GM18520 (cell line): Measurements from ENCODE around the gene MRPL30.
"Not testable (repeated sequence)": the region's sequence is repeated elsewhere in the genome, so short reads cannot be mapped to it uniquely, and the experiment has no call there.

Experiments used
- ATAC-seq: cut with Tn5 transposase; IDR thresholded peaks from one replicate; pipeline ENCODE4 v1.9.1; 2021; ENCODE audit not compliant: unreplicated experiment

MRPL30 gene

DNA sequence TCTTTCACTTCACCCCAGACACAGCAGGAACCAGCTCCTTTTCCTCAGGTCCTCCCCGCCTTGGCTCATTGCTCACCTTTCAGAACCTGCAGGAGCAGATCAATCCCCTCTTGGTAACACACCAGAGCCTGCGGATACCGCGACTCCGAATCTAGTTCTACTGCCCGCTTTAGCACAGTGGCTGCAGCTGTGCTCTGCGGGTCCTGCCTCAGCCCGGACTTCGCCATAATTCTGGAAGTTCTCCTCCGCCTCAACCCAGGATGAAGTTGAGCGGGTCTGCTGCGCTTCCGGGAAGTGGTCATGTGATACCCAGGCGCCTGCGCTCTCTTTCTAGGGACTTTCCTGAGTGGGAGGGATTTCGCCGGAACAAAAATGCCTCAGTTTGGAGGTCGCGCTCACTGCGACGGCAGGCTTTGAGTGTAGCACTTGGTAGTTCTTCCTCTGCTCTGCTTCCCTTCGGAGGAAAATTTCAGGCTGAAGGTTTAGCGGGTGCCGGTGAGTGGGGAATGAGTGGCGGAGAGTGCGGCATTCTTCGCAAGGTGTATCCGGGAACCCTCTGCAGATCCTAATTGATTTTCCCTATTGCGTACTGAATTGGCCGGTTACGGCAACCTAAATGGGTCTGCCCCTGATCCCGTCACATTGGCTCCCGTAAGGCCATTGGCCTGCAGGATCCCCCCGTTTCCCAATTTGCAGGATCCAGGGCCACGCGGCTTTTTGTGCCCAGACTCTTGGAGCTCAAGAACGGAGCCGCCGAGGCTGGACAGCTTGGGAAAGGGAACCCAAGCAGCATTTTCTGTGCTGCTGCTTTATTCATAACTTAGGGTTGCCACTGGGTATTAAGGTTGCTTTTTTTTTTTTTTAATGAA is at the start of gene MRPL30, which contains the start of gene MITD1:
MRPL30 (plus strand) TSS at position 430 of the 869 bp plus-strand sequence. CDS start 5,020 bp downstream, outside the sequence.
MITD1 (minus strand) TSS at position 304 of the 869 bp plus-strand sequence; CDS start at position 227, 77 bp downstream.
- peak; percentile 91 for ATAC-seq

DNA sequence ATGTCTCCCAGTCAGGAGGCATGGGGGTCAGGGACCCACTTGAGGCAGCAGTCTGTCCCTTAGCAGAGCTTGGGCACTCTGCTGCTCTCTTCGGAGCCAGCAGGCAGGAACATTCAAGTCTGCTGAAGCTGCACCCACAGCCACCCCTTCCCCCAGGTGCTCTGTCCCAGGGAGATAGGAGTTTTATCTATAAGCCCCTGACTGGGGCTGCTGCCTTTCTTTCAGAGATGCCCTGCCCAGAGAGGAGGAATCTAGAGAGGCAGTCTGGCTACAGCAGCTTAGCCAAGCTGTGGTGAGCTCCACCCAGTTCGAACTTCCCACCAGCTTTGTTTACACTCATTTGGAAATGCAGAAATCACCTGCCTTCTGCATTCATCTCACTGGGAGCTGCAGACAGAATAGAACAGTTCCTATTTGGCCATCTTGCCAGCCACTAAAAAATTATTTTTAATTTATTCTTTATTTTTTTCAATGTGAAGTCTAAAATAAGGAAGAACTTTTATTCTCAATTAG is 45.9 kb upstream of the MRPL30 start:
- not testable (repeated sequence) for ATAC-seq

DNA sequence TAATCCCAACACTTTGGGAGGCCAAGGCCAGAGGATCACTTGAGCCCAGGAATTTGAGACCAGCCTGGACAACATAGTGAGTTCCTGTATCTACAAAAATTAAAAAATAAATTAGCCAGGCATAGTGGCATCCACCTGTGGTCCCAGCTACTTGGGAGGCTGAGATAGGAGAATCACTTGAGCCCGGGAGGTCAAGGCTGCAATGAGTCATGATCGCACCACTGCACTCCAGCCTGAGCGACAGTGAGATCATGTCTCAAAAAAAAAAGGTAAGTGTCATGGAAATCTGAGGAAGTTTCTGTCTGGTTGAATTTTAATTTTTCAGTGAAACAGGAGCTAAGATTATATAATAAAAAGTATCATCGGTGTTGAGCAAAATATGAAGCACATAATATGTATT is 42.0 kb upstream of the MRPL30 start:
- ATAC-seq = no peak

DNA sequence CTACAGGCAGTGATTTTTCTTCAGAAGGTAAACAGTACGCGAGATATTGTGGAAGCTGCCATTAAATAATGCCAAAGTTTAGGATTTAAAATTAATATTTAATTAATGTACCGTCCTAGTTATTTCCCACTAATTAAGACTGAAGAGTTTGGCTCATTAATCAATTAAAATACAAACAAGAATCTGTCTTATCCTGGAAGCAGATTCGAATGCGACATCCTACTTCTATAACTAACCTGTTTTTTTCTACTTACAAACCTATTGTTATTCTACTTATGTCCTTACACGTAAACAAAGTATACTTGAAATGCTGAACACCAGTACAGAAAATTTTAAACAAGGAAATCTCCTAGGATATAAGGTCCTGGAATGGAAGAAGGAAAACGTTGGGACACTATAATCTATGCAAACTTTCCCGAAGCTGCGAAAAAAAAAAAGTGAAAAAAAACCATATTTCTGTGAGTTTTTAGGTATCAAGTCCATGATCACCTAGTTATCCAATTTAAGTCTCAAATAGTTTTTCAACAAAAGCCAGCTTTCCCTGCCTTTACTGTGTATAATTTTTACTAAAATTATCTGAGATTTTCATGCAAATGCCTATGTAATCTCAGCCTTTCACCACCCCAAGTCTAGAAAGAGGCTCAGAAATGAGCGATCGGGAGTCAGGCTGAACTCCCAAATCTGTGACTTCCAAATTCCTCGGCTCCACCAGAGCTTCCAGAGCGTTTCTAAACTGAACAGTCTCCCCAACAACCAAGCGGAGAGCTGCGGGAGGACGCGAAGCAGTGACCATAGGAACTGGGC is 40.7 kb upstream of the MRPL30 start:
- no peak for ATAC-seq

DNA sequence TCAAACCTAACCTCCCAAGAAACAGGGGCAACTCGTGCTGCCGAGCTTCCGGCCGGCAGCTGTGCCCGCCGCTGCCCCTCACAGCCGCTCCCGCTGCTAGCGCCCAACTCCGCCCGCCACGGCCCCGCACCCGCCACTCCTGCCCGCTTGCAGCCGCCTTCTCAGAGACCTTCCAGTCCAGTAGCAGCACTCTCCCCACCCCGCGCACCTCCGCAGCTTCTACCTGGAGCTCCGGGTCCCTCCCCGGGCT is 40.2 kb upstream of the MRPL30 start:
- ATAC-seq = peak; percentile 20

DNA sequence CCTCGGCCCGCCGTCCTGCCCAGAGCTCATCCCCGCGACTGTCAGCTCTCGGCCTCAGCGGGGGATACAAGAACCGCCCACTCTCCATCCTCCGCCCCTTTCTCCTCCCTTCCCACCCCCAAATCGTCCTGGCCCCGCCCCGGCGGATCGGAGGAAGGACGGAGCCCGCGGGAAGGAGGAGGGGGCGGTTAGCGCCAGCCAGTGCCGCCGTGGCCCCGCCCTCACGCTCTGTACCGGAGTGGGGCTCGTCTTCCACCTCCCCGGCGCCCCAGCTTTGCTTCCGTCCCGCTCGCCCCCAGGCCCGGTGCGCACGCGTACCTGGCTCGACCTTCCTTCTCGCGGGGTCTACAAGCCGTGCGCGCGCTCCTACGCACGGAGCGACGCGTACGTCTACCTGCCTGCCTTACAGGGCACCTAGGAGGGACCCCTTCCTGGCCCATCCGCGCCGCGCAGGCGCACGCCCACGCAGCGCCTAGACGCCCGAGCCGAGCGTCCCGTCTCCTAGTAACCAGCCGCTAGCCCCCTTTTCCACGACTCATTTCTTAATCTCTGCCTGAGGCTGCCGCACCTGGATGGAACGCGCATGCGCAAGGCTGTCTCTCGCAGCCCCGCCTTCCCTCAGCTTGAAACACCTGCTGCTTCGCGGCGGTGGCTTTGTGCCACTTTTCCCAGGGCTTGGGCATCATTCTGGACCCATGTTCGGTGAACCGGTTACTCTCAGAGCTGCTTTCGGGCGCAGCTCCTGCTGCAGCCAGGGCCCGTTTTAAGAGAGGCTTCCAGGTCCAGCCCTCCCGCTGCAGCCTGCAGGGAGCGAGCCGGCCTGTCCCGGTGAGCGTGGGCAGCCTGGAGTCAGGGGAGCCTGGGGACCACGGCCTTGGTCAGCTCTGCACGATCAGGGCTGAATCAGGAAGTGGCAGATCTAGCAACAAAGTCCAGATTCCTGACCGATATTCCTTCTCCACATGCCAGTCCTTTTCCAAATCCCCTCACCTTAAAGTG is 39.6 kb upstream of the MRPL30 start, which contains the start of gene C2orf15:
C2orf15 (plus strand) TSS at position 598 of the 999 bp plus-strand sequence. CDS start 8,852 bp downstream, outside the sequence.
- ATAC-seq = peak; percentile 75

DNA sequence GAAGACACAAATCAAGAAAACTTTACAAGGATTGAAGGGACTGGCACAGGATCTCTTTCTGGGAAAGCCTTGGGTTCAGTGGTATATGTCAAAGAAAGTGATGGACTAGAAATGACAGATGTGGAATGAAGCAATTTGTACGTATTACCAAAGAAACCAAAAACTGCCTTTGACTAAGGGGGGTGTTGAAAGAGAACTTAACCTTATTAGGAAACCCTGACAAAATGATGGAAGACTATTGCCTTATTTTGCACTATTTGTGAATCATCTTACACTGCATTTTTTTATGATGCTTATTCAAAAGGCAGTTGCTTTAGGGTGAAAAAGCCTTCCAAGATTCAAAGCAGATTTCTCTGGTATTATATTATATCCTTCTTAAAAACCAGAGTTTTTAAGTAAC is 30.3 kb upstream of the MRPL30 start:
- no peak for ATAC-seq

DNA sequence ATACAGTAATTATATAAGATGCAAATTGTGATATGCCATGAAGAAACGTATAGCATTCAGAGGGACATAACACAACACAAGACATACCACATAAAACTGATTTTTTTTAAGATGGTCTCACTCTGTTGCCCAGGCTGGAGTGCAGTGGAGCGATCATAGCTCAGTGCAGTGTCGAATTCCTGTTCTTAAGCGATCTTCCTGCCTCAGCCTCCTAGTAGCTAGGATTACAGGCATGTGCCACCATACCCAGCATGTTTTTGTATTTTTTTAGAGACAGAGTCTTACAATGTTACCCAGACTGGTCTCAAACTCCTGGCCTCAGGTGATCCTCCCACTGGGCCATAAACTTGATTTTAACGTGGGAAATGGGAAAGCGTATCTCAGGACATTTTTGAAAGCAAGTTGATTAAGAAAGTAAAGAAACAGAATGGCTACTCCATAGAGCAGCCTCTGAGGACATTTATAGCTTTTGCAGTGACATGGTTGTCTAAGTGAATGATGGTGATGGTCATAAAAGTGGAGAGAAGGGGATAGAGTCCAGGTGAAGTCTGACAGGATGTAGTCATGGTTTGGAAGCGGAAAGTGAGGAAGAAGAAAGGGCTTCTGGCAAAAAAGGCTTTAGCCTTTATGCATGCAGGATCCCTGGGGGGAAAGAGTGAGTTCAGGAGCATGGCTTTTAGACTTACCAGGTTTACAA is 28.6 kb upstream of the MRPL30 start:
- ATAC-seq = no peak

DNA sequence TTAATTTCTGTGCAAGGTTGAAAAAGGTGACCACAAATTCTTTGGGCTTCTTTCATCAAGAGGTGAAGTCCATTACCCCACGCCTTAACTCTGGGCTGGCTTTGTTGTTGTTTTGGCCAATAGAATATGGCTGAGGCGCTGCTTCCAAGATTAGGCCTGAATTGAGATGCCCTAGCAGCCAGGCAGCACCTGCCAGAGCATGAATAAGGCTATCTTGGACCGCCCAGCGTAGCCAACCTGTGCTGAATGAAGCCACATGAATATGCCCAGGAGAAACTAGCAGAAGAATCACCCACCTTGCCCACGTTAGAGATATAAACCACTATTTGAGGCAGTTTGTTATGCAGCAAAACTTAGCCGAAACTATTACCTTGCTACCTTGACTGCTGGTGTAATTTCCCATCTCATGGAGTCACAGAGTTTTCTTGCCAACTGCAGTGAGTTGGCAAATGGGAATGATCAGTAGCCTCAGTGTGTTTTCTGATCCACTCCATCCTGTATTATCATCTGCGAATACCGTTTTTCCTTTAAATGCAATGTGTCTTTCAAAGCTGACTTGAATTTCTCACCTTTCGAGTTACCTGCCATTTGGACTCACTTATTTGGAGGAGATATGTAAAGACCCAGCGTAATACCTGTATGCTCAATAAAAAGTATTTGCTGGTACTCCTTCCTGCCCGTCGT is 26.9 kb upstream of the MRPL30 start:
- ATAC-seq = no peak

DNA sequence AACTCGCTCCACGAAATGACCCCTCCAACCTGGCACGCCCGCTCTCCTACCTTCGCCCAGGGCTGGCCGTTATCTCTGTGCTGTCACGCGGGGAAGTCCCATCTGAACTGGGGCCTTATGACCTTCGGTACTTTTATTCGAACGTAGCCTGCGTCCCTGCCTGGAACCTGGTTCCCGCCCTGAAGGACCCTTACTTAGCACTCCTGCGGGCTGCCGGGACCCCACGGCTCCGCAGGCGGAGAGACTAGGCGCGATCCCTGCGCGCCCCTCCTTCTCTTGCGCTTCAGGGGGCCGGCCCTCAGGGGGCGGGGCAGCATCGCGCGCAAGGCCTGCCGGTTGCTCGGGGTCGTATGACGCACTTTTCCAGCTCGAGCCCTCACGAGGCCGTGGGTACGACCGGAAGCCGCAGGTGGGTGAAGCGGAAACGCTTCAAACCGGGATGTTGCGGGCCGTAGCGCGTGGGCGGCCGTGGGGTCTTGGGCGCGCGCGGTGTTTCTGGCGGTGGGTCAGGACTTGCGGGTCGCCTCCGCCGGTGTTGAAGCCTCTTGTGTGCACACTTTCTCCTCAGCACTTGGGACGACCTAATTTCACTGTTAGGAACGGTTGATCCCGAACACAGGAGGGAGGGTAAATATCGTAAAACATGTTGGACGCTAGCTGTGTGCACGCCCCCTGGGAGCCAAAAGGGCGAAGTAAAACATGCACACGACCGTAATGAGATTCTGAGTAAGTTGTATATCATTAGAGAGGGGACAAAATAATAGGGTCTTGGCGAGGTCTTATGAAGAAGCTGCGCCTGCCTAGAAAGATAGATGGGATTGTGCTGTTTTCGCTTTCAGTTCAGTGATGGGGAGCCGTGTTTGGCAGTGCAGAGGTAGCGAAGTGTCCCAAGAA is 26.1 kb upstream of the MRPL30 start, which contains the start of the genes LIPT1 and TSGA10:
LIPT1 (plus strand) TSS at position 325 of the 894 bp plus-strand sequence. CDS start 6,991 bp downstream, outside the sequence.
TSGA10 (minus strand) TSS at position 300 of the 894 bp plus-strand sequence. CDS start 45,503 bp downstream, outside the sequence.
- peak; percentile 88 for ATAC-seq

DNA sequence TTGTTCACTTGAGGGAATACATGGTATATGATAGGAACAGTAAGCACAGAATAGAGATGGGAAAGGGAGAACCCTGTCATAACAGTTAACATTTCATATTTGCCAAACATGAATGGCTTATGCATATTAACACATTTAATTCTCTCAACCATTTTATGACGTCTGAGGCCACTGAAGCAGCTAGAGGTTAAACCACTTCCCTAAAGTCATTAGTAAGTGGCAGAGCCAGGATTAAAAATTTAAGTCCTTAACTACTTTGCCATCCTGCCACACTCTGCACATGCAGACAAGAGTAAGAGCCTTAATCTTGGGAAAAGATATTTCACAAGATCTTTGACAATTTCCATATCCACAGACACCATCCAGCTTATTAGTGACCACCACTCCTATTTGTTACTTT is 24.1 kb upstream of the MRPL30 start:
- ATAC-seq = no peak

DNA sequence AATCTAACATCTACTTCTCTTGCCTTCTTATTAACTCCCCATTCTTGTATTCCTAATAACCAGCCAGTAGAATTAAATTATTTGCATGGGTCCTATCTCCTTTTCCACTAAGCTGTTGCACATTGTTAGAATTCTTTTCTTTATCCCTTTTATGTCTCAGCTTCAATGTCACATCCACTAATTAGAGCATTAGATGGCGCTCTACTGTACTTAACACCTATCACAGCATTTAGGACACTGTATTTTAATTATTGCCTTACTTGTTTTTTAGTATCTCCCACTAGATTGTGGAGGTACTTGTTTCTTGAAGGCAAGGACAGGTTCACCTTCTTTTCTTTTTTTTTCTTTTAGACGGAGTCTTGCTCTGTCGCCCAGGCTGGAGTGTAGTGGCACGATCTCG is 22.4 kb upstream of the MRPL30 start:
- no peak for ATAC-seq

DNA sequence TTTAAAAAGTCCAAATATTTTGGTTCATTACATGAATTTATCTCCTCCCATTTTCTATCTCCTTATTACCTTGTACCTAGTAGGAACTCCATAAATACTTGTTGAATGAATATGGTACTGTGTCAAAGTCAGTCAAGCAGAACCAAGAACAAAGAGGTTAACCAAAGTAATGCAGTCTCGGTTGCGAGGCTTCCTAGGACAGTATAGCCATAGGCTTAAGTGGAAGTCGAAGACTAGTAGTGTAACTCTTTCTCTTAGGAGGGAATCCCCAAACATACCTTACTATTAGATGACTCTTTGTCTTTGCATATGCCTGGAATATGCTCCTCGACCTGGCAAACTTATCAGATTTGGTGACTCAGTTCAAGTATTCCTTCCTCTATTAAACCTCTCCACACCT is 21.4 kb upstream of the MRPL30 start:
- no peak for ATAC-seq

DNA sequence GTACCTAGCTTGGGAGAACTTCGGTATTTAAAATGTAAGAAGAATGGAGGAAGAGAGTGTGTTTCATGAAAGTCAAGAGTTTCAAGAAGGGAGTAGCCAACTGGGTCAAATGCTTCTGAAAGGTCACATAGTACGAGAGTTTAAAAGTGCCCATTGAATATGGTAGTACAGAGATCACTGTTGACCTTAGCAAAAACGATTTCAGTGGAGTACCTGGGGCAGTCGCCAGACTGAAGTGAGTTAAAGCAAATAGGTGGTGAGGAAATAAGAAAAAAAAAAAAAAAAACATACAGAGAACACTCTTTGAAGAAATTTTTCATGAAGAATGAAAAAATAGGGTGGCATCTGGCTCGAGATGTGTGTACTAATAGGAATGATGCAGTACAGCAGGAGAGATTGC is 14.8 kb upstream of the MRPL30 start:
- ATAC-seq = no peak

DNA sequence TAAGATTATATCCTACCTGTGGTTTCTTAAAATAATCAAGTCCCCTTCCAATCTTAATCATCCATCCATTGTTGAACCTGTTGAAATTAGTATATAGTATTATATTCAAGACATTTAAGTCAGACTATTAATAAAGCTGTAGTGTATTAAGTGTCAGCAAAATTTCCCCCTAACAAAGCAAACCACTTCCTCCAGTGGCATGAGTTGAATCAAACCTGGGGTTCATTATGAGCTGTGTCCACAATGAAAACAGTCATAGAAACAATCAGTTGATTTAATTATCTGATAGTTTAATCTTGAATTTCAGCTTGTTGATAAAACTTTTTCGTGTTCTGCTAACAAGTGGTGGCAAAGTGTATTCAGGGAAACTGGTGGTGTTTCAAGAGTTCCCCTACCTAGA is 11.4 kb upstream of the MRPL30 start:
- no peak for ATAC-seq

DNA sequence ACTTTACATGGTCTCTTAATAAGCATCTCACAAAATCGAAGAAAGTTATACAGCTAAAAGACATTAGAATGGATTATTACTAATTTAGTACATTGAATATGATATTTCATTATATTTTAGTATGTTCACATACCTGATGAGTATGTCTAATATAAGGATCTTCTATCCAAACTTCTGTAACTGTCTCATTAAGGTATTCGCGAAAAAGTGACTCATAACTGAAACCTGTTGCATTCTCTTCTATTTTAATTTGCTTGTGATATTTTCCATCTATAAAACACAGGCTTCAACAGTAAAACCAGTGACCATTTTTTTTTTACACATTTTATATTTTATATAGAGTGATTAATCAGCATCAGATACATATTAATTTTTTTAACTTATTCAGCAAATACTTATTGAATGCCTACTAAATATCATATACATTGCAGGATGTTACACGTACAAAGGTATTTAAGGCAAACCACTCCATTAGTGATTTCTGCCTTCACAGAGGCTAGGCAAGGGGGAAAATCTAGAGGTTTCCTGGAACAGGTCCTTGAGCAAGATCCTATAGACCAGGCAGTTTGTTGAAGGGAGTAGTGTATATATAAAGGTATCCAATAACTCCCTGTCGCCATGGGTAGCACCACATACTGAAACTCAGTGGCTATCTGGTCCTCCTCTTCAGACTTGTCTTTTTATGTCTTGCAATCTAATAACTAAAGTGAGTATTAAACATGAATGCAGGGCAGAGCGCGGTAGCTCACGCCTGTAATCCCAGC is 9.4 kb upstream of the MRPL30 start:
- ATAC-seq = no peak

DNA sequence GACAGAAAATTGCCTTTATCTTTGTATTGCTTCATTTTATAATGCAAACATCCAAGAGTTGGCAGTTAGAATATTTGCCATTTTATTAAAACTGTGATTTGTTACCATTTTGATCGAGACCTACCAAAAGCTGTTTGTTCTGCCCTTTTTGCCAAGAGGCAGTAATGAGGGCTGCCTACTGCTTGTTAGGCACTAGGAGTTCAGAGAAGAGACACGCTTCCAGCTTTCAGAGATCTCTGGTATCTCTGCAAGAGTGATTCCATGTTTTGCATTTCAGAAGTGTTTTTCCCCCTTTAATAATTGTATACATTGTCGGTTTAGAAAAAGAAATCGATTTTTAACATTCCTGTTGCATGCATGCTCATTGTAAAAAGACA is 628 bp downstream of the MRPL30 start:
- no peak for ATAC-seq
